NCI-H1417 treated with DMSO at 0.1 percent for 48 hours (cell line): ENCODE results near the gene OR9I1.

ENCODE experiments used
- DNase-seq: peaks from one replicate; lab custom pipeline; 2025; lab: John Stamatoyannopoulos, UW

OR9I1 gene

DNA sequence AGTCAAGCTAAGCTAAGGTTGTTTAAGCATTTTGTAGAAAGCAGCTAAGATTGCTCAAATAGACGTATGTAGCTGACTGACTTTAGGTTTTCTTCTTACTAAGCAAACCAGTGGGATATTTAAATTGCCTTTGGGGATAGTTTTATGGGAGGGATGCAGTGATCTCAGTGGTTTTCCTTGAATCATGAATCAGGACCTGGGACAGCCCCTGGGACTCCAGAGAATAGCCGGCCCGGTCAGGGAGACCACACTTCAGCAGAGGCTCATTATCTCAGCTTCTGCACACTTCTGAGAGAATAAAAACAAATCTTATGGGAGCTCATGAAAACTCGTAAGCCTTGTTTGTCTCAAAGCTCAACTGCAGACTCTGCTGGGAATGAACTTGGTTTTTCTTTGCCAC, at the start of gene OR9I1:
OR9I1 (minus strand) TSS at position 62 of the 400 bp plus-strand sequence. CDS start 6,086 bp downstream, outside the sequence.
- DNase-seq: no peak

- DNase-seq: no peak
Observed at GRCh38 chr11:58165504-58166106, 40.3 kb upstream of the OR9I1 start.

DNA sequence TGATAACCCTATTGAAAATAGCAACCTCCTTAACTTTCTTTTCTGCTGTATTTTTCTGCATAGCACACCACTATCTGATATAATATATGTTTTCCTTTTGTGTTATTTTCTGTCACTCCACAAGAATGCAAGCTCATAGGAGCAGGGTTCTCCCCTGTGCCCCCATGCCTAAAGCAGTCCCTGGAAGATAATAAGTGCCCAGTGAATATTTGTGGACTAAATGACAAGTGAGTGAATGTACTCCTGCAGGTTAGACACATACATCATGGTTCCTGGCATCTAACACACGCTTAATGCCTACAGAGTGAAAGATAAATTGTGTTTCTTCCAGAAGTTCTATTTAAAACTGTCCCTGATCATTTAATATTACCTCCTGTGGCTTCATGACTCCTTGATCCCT, 39.7 kb upstream of the OR9I1 start:
- DNase-seq: no peak

- DNase-seq: no peak
Observed at GRCh38 chr11:58164389-58164788, 39.1 kb upstream of the OR9I1 start.

DNA sequence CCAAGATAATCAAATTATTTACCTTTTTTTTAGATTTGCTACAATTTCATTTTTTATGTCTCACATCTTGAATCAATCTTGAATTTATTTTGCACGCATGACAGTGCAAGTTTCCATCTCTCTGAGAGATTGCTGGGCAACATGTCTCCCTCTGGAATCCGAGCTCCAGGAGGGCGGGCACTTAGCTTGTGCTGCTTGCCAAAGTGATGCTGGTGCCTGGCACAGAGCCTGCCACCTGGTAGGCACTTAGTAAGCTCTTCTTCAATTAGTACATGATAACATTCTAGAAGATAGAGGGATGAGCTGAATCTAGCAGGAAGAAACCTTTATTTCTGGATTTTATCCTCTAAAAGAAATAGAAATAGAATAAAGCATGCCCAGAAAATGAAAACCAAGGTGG, 27.5 kb upstream of the OR9I1 start:
- DNase-seq: no peak

- DNase-seq: no peak
Observed at GRCh38 chr11:58142761-58143160, 17.4 kb upstream of the OR9I1 start.

- no peak for DNase-seq
Observed at GRCh38 chr11:58135171-58135570, 9.8 kb upstream of the OR9I1 start.

DNA sequence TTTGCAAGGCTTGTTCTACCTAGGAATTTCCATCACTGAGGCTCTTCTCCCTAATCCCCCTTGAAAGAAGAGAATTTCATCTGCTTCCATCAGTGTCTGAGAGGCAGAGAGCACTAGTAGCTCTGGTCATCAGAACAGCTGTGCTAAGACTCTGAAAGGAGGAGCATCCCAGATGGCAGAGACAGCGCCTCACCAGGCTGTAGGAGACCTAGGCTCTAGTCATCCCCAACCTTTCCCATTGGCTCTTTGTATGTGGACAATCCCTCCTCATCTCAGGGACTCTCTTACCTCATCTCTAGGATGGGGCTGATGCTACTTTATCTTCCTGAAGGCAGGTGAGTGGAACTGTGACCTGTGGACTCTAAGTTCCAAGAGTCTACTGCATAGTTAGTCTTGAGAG, 8.8 kb upstream of the OR9I1 start:
- DNase-seq: no peak

DNA sequence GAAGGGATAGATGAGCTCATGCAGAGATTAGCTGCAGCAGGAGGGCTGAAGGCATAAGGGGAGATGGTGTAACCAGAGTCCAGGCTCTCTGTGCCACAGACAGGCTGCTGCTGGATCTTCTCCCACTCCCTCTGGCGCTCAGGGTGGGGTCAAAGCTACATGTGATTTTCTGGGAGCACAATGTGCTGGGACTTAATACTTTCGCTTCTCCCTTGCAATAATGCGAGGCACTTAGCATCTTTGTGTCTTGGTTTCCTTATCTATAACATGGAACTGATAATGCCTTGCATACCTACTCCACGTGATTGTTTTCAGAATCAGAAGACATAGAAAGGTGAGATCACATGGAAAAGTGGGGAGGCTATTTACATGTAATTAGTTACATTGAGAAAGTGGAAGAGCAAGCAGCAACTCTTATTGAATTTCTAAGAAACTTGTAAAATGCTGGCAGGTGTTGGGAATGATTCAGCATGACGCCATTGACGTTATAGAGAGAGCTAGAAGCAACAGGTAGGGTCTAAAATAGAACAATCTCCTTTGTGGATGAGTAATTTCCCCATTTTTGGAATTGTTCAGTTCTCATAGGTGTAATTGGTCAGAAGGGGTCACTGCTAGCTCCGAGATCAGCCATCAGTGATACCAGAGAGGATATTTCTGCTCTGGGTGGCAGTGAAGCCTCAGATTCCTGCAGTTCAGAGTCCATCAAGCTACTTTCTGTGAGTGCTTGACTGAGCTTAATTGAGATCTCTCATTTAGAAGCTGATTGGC, 8.2 kb upstream of the OR9I1 start:
- DNase-seq: no peak

DNA sequence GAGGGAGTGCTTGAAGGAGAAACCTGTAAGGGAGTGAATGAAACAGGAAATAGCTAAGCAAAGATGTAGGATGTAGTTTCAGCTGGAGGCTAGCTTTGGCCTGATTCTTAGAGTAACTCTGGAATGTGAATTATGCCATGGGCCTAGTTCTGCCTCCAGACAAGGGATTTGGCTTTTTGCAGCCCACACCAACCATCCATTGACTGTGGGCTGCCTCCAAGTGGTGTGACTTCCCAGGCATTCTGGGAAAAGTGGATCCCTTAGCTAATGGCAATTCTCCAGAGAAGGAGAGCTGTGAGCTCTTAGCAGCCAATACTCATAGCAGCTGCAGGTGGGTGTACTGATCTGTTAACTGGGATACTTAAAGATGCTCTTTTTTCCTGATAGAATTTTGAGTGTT, 2.0 kb upstream of the OR9I1 start:
- DNase-seq: no peak

DNA sequence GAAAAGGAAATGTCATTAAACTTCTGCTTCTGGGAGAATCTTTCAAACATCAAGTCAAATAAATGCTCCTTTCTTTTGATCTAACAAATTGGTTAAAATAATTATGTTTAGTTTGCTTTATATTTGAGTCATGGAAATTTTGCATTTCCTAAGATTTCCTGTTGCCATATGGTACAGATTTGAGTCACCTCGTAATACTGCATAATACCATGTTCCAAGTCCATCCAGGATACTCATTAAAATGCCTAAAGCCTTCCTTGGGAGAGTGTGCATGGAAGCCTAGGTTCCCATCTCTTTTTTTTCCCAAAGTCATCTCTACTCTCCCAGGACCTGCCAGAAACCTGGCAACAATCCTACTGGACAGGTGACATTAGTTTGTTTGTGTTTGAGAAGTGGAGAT, 4.2 kb downstream of the OR9I1 start:
- DNase-seq: no peak

DNA sequence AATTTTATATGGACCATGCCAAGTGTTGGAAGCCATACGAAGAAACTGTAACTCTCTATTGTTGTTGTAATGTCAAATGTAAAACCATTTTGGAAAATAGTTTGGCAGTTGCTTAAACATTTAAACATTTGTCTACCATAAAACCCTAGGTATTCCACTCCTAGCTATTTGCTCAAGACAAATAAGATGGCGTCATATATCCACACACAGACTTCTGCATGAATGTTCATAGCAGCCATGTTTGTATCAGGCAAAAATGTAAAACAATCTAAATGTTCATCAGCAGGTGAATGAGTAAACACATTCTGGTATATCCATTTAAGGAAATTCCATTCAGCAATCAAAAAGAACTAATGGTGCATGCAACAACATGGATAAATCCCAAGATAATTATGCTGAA, 27.9 kb downstream of the OR9I1 start:
- no peak for DNase-seq

GRCh38 chr11:58086528-58086927, 38.8 kb downstream of the OR9I1 start:
- no peak for DNase-seq

- DNase-seq: no peak
Observed at GRCh38 chr11:58075781-58076180, 49.5 kb downstream of the OR9I1 start.

GRCh38 chr11:58070585-58070984, 54.7 kb downstream of the OR9I1 start:
- no peak for DNase-seq

- DNase-seq: no peak
Observed at GRCh38 chr11:58068655-58069054, 56.7 kb downstream of the OR9I1 start.

GRCh38 chr11:58067685-58068084, 57.6 kb downstream of the OR9I1 start:
- no peak for DNase-seq
